Adrenal gland (tissue), 12 donors: ENCODE results near the gene CRHR1. TPM values are rescaled to one million over a fixed set of nuclear protein-coding genes. Genes with fewer than 3 reads are reported as not detected.

Experiments used
- DNase-seq, 7 donors: peaks; one replicate each; pipeline ENCODE4 v3.0.0-alpha.2; 2019 to 2020
- H3K27ac ChIP-seq, 5 donors: fragments of 200-600 bp; sonication (generic) in 4 of 5; 1 replicate in 3 of 5; 2 replicates in 2 of 5; pipeline versions ENCODE4 v1.5.1 to v1.8.0; 2016 to 2020; ENCODE audit warnings: mild to moderate bottlenecking in 1 of 5
- H3K27me3 ChIP-seq: fragments of 200-600 bp; 2 replicates; pipeline ENCODE4 v1.8.0; 2021
- H3K36me3 ChIP-seq, 2 donors: fragments of 200-600 bp; replicated peaks in 1 of 2; 1 replicate in 1 of 2; 2 replicates in 1 of 2; pipeline versions ENCODE4 v1.5.1 to v1.8.0; 2018 to 2022
- H3K4me1 ChIP-seq, 2 donors: fragments of 200-600 bp; replicated peaks in 1 of 2; 1 replicate in 1 of 2; 2 replicates in 1 of 2; pipeline versions ENCODE4 v1.5.1 to v1.8.0; 2018 to 2021
- H3K4me3 ChIP-seq, 4 donors: fragments of 200-600 bp; sonication (generic) in 3 of 4; one replicate each; pipeline ENCODE4 v1.5.1; 2016 to 2018
- H3K9me3 ChIP-seq, 3 donors: fragments of 200-600 bp; sonication (generic) in 1 of 3; replicated peaks in 1 of 3; 1 replicate in 2 of 3; 2 replicates in 1 of 3; pipeline versions ENCODE4 v1.5.1 to v1.8.0; 2016 to 2021
- CTCF ChIP-seq, 6 experiments: fragments of 450-650 bp in 4 of 6; fragments of 200-600 bp in 2 of 6; sonication (generic) in 1 of 6; IDR thresholded peaks; 1 replicate in 5 of 6; 2 replicates in 1 of 6; pipeline versions ENCODE4 v1.5.1 to v1.8.0; 2016 to 2021; ENCODE audit warnings: antibody characterized with exemption in 6 of 6, mild to moderate bottlenecking in 2 of 6, moderate library complexity in 1 of 6
- POLR2A ChIP-seq, 2 donors: fragments of 450-650 bp; IDR thresholded peaks; one replicate each; pipeline ENCODE4 v1.6.1; 2017; ENCODE audit warnings: antibody characterized with exemption in 2 of 2, mild to moderate bottlenecking in 2 of 2, moderate library complexity in 1 of 2
- WGBS, 4 donors: extraction: QIAGEN DNeasy Blood & Tissue Kit in 2 of 4; methylation state at CpG; one replicate each; pipeline versions ENCODE4 v1.1.5 to v1.1.7; 2013 to 2017; 5-methylcytosine and 5-hydroxymethylcytosine counted together
- intact Hi-C, 2 donors: fragments of 100-400 bp; cut with DNase I; formaldehyde crosslinking; loops; one replicate each; pipeline versions ENCODE4 v1.14.1 to v1.15.0; 2022 to 2023
- polyA plus RNA-seq, 3 donors: library from polyadenylated mRNA; stranded (reverse); fragments of 200-250 nt in 2 of 3; fragments of 350-450 nt in 1 of 3; fragmentation: Illumina TruSeq in 1 of 3; extraction: RNeasy Lipid Tissue Mini Kit (QIAGEN cat#74804) in 1 of 3; gene quantifications; one replicate each; pipeline ENCODE4 v1.2.3, GENCODE V29; 2013 to 2014
- total RNA-seq, 9 donors: library from RNA; depleted of rRNA in 4 of 9; stranded (reverse); fragments of >200 nt in 4 of 9; fragments of 120-200 nt in 1 of 9; fragmentation: NEBNext Ultra II Directional in 1 of 9; extraction: Animal tissue kit (Norgen Biotek cat#: 25700) in 1 of 9; gene quantifications; one replicate each; pipeline versions ENCODE4 v1.1.0 to v1.2.4, GENCODE V29; 2013 to 2023
- donor health status: healthy with polysubstance abuse.
- donor health status: Bipolar disorder and iron deficiency.
- donor health status: DM: yes; HTN: yes; CAD: no.
- donor health status: DM: no; HTN: no; CAD: no.
- donor health status: DM: no; HTN: no; CAD: no.
- donor health status: DM: yes; HTN: yes; CAD: no.

The CRHR1 gene
- total and polyA plus RNA-seq, 12 donors, result 0.27 TPM; not detected in 11

GRCh38 chr17:45869676-45870341 lies 85.7 kb downstream of the CRHR1 start:
- TF ChIP-seq POLR2A (IDR thresholded peaks at IDR 0.05), result no peak
- no peak for TF ChIP-seq CTCF (IDR thresholded peaks at IDR 0.05)
- DNase-seq, result peak in 2 of 7 donors; percentile 3 to 20
- Histone ChIP-seq H3K9me3 (no peaks in the 10 kb centered on the region), H3K4me3 (no peak overlapping the region), H3K4me1 (no peaks in the 10 kb centered on the region), H3K36me3 (no peaks in the 10 kb centered on the region), H3K27ac (no peak overlapping the region), H3K27me3 (peaks cover 10% of the 10 kb centered on the region)
- 73 to 84% (median 76%) methylated on average over 14 of the region's 14 CpGs for WGBS, 4 donors
- intact Hi-C loops, result no loop called here

GRCh38 chr17:45870342-45870974 lies 86.3 kb downstream of the CRHR1 start:
- Histone ChIP-seq H3K4me1 (no peaks in the 10 kb centered on the region), H3K4me3 (no peak overlapping the region), H3K36me3 (no peaks in the 10 kb centered on the region), H3K9me3 (no peaks in the 10 kb centered on the region), H3K27ac (no peak overlapping the region), H3K27me3 (peaks cover 3% of the 10 kb centered on the region)
- intact Hi-C loops, result no loop called here
- no peak for DNase-seq
- no peak for TF ChIP-seq CTCF (IDR thresholded peaks at IDR 0.05)
- no peak for TF ChIP-seq POLR2A (IDR thresholded peaks at IDR 0.05)
- 45 to 49% (median 47%) methylated on average over 4 of the region's 4 CpGs for WGBS, 4 donors

GRCh38 chr17:45871718-45872117 lies 87.6 kb downstream of the CRHR1 start:
- Histone ChIP-seq H3K36me3 (no peaks in the 10 kb centered on the region), H3K27ac (no peak overlapping the region), H3K9me3 (no peaks in the 10 kb centered on the region), H3K4me1 (no peaks in the 10 kb centered on the region), H3K27me3 (no peaks in the 10 kb centered on the region), H3K4me3 (no peak overlapping the region)
- WGBS, 4 donors, result 52 to 87% (median 72%) methylated on average over 5 of the region's 5 CpGs
- no peak for DNase-seq
- TF ChIP-seq POLR2A (IDR thresholded peaks at IDR 0.05) (no peak), CTCF (IDR thresholded peaks at IDR 0.05) (no peak)
- intact Hi-C loops, result no loop called here

GRCh38 chr17:45873728-45874127 lies 89.6 kb downstream of the CRHR1 start:
- Histone ChIP-seq H3K4me1 (no peaks in the 10 kb centered on the region), H3K27me3 (no peaks in the 10 kb centered on the region), H3K27ac (no peak overlapping the region), H3K36me3 (no peaks in the 10 kb centered on the region), H3K4me3 (no peak overlapping the region), H3K9me3 (no peaks in the 10 kb centered on the region)
- DNase-seq, result no peak
- TF ChIP-seq POLR2A (IDR thresholded peaks at IDR 0.05), result no peak
- TF ChIP-seq CTCF (IDR thresholded peaks at IDR 0.05), result no peak
- intact Hi-C loops, result no loop called here
- 18 to 32% (median 28%) methylated on average over 6 of the region's 6 CpGs for WGBS, 4 donors
